Thyroid gland (tissue), 4 donors: ENCODE measurements around the gene PCYT2.

Experiments
- POLR2A ChIP-seq, 2 donors: fragments of 450-650 bp; IDR thresholded peaks; one replicate each; pipeline ENCODE4 v1.6.1; 2017; ENCODE audit warnings: antibody characterized with exemption in 2 of 2, mild to moderate bottlenecking in 2 of 2, moderate library complexity in 1 of 2
- TF ChIP-seq, protein P1 (sequence below), 6 experiments: fragments of 200-600 bp in 3 of 6; fragments of 450-650 bp in 3 of 6; sonication (generic) in 3 of 6; IDR thresholded peaks; one replicate each; pipeline ENCODE4 v1.5.1; 2016 to 2019; ENCODE audit warnings: antibody characterized with exemption in 6 of 6, mild to moderate bottlenecking in 2 of 6, inconsistent platforms in 1 of 6, moderate library complexity in 1 of 6

- TF ChIP-seq POLR2A (IDR thresholded peaks at IDR 0.05) = no peak
- TF ChIP-seq, protein P1, sequence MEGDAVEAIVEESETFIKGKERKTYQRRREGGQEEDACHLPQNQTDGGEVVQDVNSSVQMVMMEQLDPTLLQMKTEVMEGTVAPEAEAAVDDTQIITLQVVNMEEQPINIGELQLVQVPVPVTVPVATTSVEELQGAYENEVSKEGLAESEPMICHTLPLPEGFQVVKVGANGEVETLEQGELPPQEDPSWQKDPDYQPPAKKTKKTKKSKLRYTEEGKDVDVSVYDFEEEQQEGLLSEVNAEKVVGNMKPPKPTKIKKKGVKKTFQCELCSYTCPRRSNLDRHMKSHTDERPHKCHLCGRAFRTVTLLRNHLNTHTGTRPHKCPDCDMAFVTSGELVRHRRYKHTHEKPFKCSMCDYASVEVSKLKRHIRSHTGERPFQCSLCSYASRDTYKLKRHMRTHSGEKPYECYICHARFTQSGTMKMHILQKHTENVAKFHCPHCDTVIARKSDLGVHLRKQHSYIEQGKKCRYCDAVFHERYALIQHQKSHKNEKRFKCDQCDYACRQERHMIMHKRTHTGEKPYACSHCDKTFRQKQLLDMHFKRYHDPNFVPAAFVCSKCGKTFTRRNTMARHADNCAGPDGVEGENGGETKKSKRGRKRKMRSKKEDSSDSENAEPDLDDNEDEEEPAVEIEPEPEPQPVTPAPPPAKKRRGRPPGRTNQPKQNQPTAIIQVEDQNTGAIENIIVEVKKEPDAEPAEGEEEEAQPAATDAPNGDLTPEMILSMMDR (IDR thresholded peaks at IDR 0.05) = no peak
Observed at GRCh38 chr17:81884968-81885367, 26.2 kb downstream of the PCYT2 start.
